Stimulated activated naive CD8-positive, alpha-beta T cell treated with anti-CD3 and anti-CD28 coated beads, Interleukin-15, Interleukin-2, amounts not matched to agents 100 ng/mL and 50 ng/mL, for 24 hours (primary cell): ENCODE data around the gene DYRK1B.

Source experiments
- H3K27ac Mint-ChIP-seq: one replicate; pipeline ENCODE4 v1.8.0; 2021; ENCODE audit warnings: mild to moderate bottlenecking, mixed read lengths
- H3K27me3 Mint-ChIP-seq: one replicate; pipeline ENCODE4 v1.8.0; 2021; ENCODE audit warnings: mixed read lengths
- H3K36me3 Mint-ChIP-seq: one replicate; pipeline ENCODE4 v1.8.0; 2021; ENCODE audit warnings: low read depth, mixed read lengths
- H3K4me1 Mint-ChIP-seq: one replicate; pipeline ENCODE4 v1.8.0; 2021; ENCODE audit warnings: low read depth, mixed read lengths
- H3K4me3 Mint-ChIP-seq: one replicate; pipeline ENCODE4 v1.8.0; 2021; ENCODE audit warnings: mild to moderate bottlenecking, mixed read lengths
- H3K9me3 Mint-ChIP-seq: one replicate; pipeline ENCODE4 v1.8.0; 2021; ENCODE audit warnings: mixed read lengths

DYRK1B gene

DNA sequence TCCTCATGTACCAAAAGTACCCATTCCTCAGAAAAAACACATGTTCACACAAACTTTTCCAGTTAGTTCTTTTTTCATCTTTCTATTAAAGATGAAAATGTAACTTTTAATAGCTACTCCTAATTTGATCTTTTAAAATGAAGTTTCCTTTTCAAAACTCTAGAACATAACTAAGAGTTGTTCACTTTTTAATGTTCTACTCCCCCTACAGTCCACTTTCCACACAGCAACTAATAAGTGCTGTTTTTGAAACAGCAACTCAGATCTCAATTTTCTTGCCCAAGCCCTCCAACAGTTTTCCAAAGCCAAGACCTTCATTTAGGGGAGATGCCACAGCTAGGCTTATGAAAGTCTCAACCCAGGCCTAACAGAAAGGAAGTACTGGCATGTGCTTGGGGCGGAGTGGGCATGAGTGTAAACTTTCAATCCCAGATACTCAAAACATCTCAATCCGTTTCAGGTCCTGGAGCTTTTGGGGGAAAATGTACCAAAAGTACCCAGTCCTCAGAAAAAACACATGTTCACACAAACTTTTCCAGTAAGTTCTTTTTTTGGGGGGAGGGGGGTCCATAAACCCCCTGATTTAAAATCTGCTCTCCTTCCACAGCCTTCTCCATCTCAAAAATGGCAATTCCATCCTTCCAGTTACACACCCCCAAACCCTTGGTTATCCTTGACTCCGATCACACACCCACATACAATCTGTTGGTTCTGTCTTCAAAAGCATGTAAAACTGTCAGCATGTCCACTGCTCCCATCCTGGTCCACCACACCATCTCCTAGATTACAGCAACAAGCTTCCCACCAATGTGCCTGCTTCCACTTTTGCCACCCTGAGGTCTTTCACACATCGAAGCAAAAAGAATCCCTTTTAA is 10.2 kb upstream of the DYRK1B start:
- H3K9me3 Mint-ChIP-seq, result no peaks in the 10 kb centered on the region
- H3K27ac Mint-ChIP-seq, result peak overlapping the region; percentile 96
- H3K4me1 Mint-ChIP-seq, result peaks cover 54% of the 10 kb centered on the region
- peak overlapping the region; percentile 85 for H3K4me3 Mint-ChIP-seq
- H3K27me3 Mint-ChIP-seq, result no peaks in the 10 kb centered on the region
- H3K36me3 Mint-ChIP-seq, result peaks cover 57% of the 10 kb centered on the region

GRCh38 chr19:39842693-39843435 is 8.9 kb upstream of the DYRK1B start:
- Mint-ChIP-seq H3K4me3 (peak overlapping the region; percentile 85), H3K36me3 (peaks cover 68% of the 10 kb centered on the region), H3K9me3 (no peaks in the 10 kb centered on the region), H3K4me1 (peaks cover 54% of the 10 kb centered on the region), H3K27me3 (no peaks in the 10 kb centered on the region), H3K27ac (peak overlapping the region; percentile 78)

DNA sequence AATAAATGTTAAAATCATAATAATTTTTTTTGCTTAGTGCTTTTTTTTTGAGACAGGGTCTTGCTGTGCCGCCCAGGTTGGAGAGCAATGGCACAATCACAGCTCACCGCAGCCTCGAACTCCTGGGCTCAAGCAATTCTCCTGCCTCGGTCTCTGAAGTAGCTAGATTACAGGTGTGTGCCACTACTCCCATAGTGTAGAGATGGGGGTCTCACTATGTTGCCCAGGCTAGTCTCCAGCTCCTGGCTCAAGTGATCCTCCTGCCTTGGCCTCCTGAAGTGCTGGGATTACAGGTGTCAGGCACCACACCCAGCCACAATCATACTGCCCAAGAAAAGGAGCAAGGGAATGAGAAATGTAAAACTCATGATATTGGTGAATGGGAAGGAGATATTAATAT is 7.1 kb upstream of the DYRK1B start:
- Mint-ChIP-seq H3K27ac (no peak overlapping the region), H3K27me3 (no peaks in the 10 kb centered on the region), H3K4me3 (no peak overlapping the region), H3K4me1 (peaks cover 43% of the 10 kb centered on the region), H3K36me3 (peaks cover 87% of the 10 kb centered on the region), H3K9me3 (no peaks in the 10 kb centered on the region)

DNA sequence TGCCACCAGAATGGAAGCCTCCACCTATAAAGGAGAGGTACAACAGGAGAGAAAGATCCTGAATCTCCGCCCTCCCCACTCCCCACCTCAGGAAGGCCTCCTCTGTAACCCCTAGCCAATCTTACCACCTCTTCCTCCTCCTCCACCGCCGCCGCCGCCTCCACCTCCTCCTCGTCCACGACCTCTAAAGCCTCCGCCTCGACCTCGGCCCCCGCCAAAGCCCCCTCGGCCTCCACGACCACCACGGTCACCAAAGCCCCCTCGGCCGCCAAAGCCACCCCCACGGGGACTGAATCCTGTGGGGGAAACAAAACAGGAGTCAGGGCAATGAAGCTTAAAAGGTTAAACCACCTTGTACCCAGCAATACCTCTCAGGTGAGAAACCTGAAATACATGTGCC is 6.5 kb upstream of the DYRK1B start:
- Mint-ChIP-seq H3K4me3 (no peak overlapping the region), H3K27me3 (no peaks in the 10 kb centered on the region), H3K4me1 (peaks cover 43% of the 10 kb centered on the region), H3K9me3 (no peaks in the 10 kb centered on the region), H3K27ac (no peak overlapping the region), H3K36me3 (peaks cover 84% of the 10 kb centered on the region)

- Mint-ChIP-seq H3K27me3 (no peaks in the 10 kb centered on the region), H3K9me3 (no peaks in the 10 kb centered on the region), H3K4me3 (no peak overlapping the region), H3K36me3 (peaks cover 82% of the 10 kb centered on the region), H3K27ac (peak overlapping the region; percentile 2), H3K4me1 (peaks cover 38% of the 10 kb centered on the region)
Observed at GRCh38 chr19:39839678-39840327, 5.8 kb upstream of the DYRK1B start.

DNA sequence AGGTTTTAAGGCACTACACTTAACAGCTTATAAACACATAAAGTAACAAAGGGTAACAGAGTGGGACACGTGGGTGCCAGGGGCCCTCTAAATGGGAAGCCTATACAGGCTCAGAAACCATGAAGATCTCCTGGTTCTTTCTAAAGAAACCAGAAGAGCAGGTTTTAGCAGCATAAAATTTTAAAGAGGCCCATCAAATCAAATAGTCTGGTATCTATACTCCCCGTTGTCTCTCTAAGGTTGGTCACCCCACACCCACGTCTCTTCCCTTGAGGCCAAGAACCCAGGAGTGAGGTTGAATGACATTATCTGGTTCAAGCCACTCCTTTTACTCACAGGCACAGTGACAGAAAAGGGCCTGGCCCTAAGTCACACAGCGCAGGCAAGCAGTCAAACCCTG is 4.6 kb upstream of the DYRK1B start:
- H3K9me3 Mint-ChIP-seq, result no peaks in the 10 kb centered on the region
- H3K4me3 Mint-ChIP-seq, result no peak overlapping the region
- H3K4me1 Mint-ChIP-seq, result peaks cover 35% of the 10 kb centered on the region
- no peaks in the 10 kb centered on the region for H3K27me3 Mint-ChIP-seq
- H3K36me3 Mint-ChIP-seq, result peaks cover 79% of the 10 kb centered on the region
- no peak overlapping the region for H3K27ac Mint-ChIP-seq

DNA sequence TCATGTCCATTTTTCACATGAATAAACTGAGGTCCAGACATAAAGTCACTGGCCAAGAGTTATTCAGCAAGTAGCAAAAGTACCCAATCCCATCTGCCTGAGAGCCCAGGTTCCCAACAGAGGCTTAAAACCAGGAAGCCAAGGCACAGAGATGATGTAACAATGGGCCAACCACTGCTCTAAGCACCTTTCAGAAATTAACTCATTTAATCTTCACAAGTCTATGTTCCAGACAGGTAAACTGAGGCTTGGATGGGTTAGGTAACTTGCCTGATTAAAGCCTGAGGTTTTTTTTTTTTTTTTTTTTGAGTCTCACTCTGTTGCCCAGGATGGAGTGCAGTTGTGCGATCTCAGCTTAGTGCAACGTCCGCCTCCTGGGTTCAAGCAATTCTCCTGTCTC is 4.0 kb upstream of the DYRK1B start:
- Mint-ChIP-seq H3K4me3 (no peak overlapping the region), H3K9me3 (no peaks in the 10 kb centered on the region), H3K27me3 (no peaks in the 10 kb centered on the region), H3K4me1 (peaks cover 31% of the 10 kb centered on the region), H3K36me3 (peaks cover 75% of the 10 kb centered on the region), H3K27ac (no peak overlapping the region)

DNA sequence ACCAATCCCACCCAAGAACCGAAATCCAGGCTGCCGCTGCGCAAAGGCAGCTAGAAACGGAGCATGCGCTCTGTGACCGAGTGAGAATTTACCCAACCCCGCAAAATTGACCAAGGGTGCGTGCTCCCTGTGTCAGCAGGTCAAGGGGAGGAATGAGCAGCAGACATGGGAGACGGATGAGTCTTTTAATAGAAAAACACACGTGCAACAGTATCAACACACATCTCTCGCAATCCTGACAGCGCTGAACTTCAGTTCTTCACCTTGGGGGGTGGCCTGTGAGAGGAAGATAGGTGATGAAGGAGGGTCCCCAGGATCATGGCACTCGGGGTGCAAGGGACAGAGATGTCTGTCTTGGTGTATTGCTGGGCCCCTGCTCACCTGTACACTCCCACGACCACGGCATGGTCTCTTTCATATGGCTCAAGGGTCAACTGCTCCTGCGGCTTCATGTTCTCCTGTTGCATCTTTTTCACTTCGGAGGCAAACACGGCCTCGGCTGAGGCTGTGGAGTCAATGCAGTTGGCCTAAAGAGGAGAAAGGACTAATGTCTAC is 402 bp upstream of the DYRK1B start:
- H3K27ac Mint-ChIP-seq, result peak overlapping the region; percentile 94
- H3K9me3 Mint-ChIP-seq, result no peaks in the 10 kb centered on the region
- H3K27me3 Mint-ChIP-seq, result no peaks in the 10 kb centered on the region
- H3K4me1 Mint-ChIP-seq, result peaks cover 26% of the 10 kb centered on the region
- peak overlapping the region; percentile 83 for H3K4me3 Mint-ChIP-seq
- H3K36me3 Mint-ChIP-seq, result peaks cover 73% of the 10 kb centered on the region

GRCh38 chr19:39833160-39833463 is 850 bp downstream of the DYRK1B start:
- no peaks in the 10 kb centered on the region for H3K9me3 Mint-ChIP-seq
- peaks cover 35% of the 10 kb centered on the region for H3K4me1 Mint-ChIP-seq
- no peaks in the 10 kb centered on the region for H3K27me3 Mint-ChIP-seq
- peak overlapping the region; percentile 66 for H3K4me3 Mint-ChIP-seq
- peak overlapping the region; percentile 73 for H3K27ac Mint-ChIP-seq
- H3K36me3 Mint-ChIP-seq, result peaks cover 74% of the 10 kb centered on the region

DNA sequence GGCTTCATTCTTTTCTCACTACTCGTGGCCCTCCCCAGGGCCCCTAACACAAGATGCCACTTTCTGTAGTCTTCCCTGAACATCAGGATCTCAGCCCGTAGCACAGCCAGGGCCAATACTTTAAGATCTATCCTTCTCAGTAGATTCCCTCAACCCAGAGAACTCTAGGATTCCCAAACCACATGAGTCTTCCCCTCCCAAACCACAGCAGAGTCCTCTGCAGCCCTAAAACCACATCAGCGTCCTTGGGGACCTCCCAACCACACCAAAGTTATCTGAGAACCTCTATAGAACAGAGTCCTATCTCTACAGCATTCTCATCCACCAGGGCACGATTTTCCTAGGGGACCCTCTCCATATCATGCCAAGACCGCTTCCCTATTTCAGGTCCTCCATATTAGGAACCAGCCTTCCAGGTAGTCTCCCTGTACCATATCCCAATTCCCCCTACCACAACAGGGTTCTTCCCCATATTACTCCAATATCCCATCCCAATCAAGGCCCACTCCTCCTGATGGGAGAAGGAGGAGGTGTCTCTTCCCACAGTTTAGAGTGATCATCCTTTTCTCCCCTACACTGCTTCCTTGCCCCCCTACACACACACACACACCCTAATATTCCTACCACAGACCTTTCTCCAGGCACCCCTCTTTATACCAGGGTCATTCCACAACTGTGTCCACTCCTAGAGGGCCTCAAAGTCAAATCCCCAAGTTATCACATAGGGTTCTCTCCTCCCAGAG is 1.4 kb downstream of the DYRK1B start:
- H3K27ac Mint-ChIP-seq, result peak overlapping the region; percentile 73
- peaks cover 74% of the 10 kb centered on the region for H3K36me3 Mint-ChIP-seq
- no peaks in the 10 kb centered on the region for H3K27me3 Mint-ChIP-seq
- H3K9me3 Mint-ChIP-seq, result no peaks in the 10 kb centered on the region
- H3K4me3 Mint-ChIP-seq, result peak overlapping the region; percentile 66
- H3K4me1 Mint-ChIP-seq, result peaks cover 35% of the 10 kb centered on the region

- Mint-ChIP-seq H3K4me3 (peak overlapping the region; percentile 24), H3K27me3 (no peaks in the 10 kb centered on the region), H3K9me3 (no peaks in the 10 kb centered on the region), H3K4me1 (peaks cover 35% of the 10 kb centered on the region), H3K36me3 (peaks cover 68% of the 10 kb centered on the region), H3K27ac (no peak overlapping the region)
Observed at GRCh38 chr19:39831679-39832078, 2.3 kb downstream of the DYRK1B start.

GRCh38 chr19:39830847-39831246 is 3.1 kb downstream of the DYRK1B start:
- Mint-ChIP-seq H3K9me3 (no peaks in the 10 kb centered on the region), H3K27ac (peak overlapping the region; percentile 39), H3K27me3 (no peaks in the 10 kb centered on the region), H3K36me3 (peaks cover 65% of the 10 kb centered on the region), H3K4me1 (peaks cover 35% of the 10 kb centered on the region), H3K4me3 (no peak overlapping the region)

- H3K27ac Mint-ChIP-seq, result no peak overlapping the region
- H3K4me3 Mint-ChIP-seq, result no peak overlapping the region
- H3K9me3 Mint-ChIP-seq, result no peaks in the 10 kb centered on the region
- peaks cover 35% of the 10 kb centered on the region for H3K4me1 Mint-ChIP-seq
- no peaks in the 10 kb centered on the region for H3K27me3 Mint-ChIP-seq
- peaks cover 65% of the 10 kb centered on the region for H3K36me3 Mint-ChIP-seq
Observed at GRCh38 chr19:39830406-39830805, 3.6 kb downstream of the DYRK1B start.

GRCh38 chr19:39829702-39830275 is 4.2 kb downstream of the DYRK1B start:
- H3K27me3 Mint-ChIP-seq, result no peaks in the 10 kb centered on the region
- no peak overlapping the region for H3K4me3 Mint-ChIP-seq
- H3K9me3 Mint-ChIP-seq, result no peaks in the 10 kb centered on the region
- H3K27ac Mint-ChIP-seq, result peak overlapping the region; percentile 31
- H3K4me1 Mint-ChIP-seq, result peaks cover 33% of the 10 kb centered on the region
- peaks cover 61% of the 10 kb centered on the region for H3K36me3 Mint-ChIP-seq
